HepG2 (cell line): ENCODE results near the gene CBLC. TPM values are rescaled to one million over a fixed set of nuclear protein-coding genes. Genes with fewer than 3 reads are reported as not detected.

Experiments
- ARID3A ChIP-seq: IDR thresholded peaks from 2 replicates; pipeline ENCODE4 v1.6.1; 2012; ENCODE audit warnings: low read depth, low read length, improper control_type of control experiment
- CSRNP2 ChIP-seq: sonication (generic); formaldehyde crosslinking; conservative IDR thresholded peaks from 2 replicates; pipeline ENCODE4 v1.8.0; 2022; ENCODE audit warnings: low read depth, missing genetic modification reagents
- GABPB1 ChIP-seq: IDR thresholded peaks from 2 replicates; pipeline ENCODE4 v1.6.1; 2016; ENCODE audit warnings: mild to moderate bottlenecking, missing genetic modification reagents, moderate library complexity, missing compliant biosample characterization
- GRHL1 ChIP-seq: sonication (generic); formaldehyde crosslinking; conservative IDR thresholded peaks from 2 replicates; pipeline ENCODE4 v1.8.0; 2022; ENCODE audit warnings: missing genetic modification reagents
- HCFC1 ChIP-seq: fragments of 150-350 bp; IDR thresholded peaks from 2 replicates; pipeline ENCODE4 v1.6.1; 2014; ENCODE audit warnings: low read depth, low read length
- ISX ChIP-seq: sonication (generic); formaldehyde crosslinking; conservative IDR thresholded peaks from 2 replicates; pipeline ENCODE4 v1.5.0; 2020; ENCODE audit warnings: missing genetic modification reagents
- KMT2A ChIP-seq: sonication (generic); formaldehyde crosslinking; IDR thresholded peaks from 2 replicates; pipeline ENCODE4 v1.4.0; 2020; ENCODE audit warnings: missing genetic modification reagents
- RELA ChIP-seq: sonication (generic); formaldehyde crosslinking; IDR thresholded peaks from 2 replicates; pipeline ENCODE4 v1.4.0; 2020; ENCODE audit warnings: missing genetic modification reagents
- RXRB ChIP-seq: IDR thresholded peaks from 2 replicates; pipeline ENCODE4 v1.6.1; 2016; ENCODE audit warnings: borderline replicate concordance, missing genetic modification reagents, missing compliant biosample characterization
- THAP7 ChIP-seq: sonication (generic); formaldehyde crosslinking; IDR thresholded peaks from 2 replicates; pipeline ENCODE4 v1.8.1; 2023; ENCODE audit warnings: mild to moderate bottlenecking, missing genetic modification reagents
- ZNF264 ChIP-seq: sonication (generic); formaldehyde crosslinking; IDR thresholded peaks from 2 replicates; pipeline ENCODE4 v1.4.0; 2020; ENCODE audit warnings: missing genetic modification reagents
- ZNF276 ChIP-seq: sonication (generic); formaldehyde crosslinking; IDR thresholded peaks from 2 replicates; pipeline ENCODE4 v1.4.0; 2020; ENCODE audit warnings: mild to moderate bottlenecking, low read depth, missing genetic modification reagents
- ZNF296 ChIP-seq: sonication (generic); formaldehyde crosslinking; conservative IDR thresholded peaks from 2 replicates; pipeline ENCODE4 v1.5.0; 2020; ENCODE audit warnings: mild to moderate bottlenecking, missing genetic modification reagents
- ZNF580 ChIP-seq: IDR thresholded peaks from 2 replicates; pipeline ENCODE4 v1.6.1; 2016; ENCODE audit warnings: low read depth, borderline replicate concordance
- ZNF616 ChIP-seq: sonication (generic); formaldehyde crosslinking; IDR thresholded peaks from 2 replicates; pipeline ENCODE4 v1.5.0; 2020; ENCODE audit warnings: low read depth, mild to moderate bottlenecking, missing genetic modification reagents
- ZNF639 ChIP-seq: conservative IDR thresholded peaks from 2 replicates; pipeline ENCODE4 v1.6.1; 2018; ENCODE audit warnings: missing genetic modification reagents
- ZNF816 ChIP-seq: sonication (generic); formaldehyde crosslinking; IDR thresholded peaks from 2 replicates; pipeline ENCODE4 v1.8.0; 2022; ENCODE audit warnings: missing genetic modification reagents, mild to moderate bottlenecking, borderline replicate concordance
- ZSCAN25 ChIP-seq: sonication (generic); formaldehyde crosslinking; IDR thresholded peaks from 2 replicates; pipeline ENCODE4 v1.8.0; 2022; ENCODE audit warnings: mild to moderate bottlenecking, missing genetic modification reagents
- polyA plus RNA-seq, 8 experiments: library from polyadenylated mRNA; depleted of rRNA in 3 of 8; stranded (reverse) in 7 of 8; unstranded in 1 of 8; fragments of >200 nt; fragmentation: Illumina TruSeq in 4 of 8; extraction: Trizol in 4 of 8; gene quantifications; 2 replicates each; pipeline versions ENCODE4 v1.2.1 to v1.2.3, GENCODE V29; 2011 to 2016; ENCODE audit warnings: low read depth in 4 of 8, missing spikeins in 1 of 8, mixed read lengths in 1 of 8; ENCODE audit not compliant: insufficient read depth in 1 of 8
- total RNA-seq, 5 experiments: library from RNA; depleted of rRNA; stranded (reverse); fragments of >200 nt; fragmentation: Illumina TruSeq; extraction: Trizol; gene quantifications; 2 replicates each; pipeline ENCODE4 v1.2.3, GENCODE V29; 2016; ENCODE audit warnings: low read depth in 1 of 5

Gene CBLC
- total and polyA plus RNA-seq, 2 of the 13 experiments (the other 11 are each of a cell fraction or from before 2014, with no cell fraction given): 1.8 to 2.6 TPM

GRCh38 chr19:44845612-44846454, 68.1 kb downstream of the CBLC start, which contains the start of gene NECTIN2 (continued):
- TF ChIP-seq RELA (no peak), KMT2A (CRISPR knock-in tag) (no peak), ZNF639 (CRISPR knock-in tag) (no peak), ZNF616 (peak; percentile 28; the same call in 1 of the 2 replicates), ZSCAN25 (CRISPR knock-in tag) (no peak), CSRNP2 (CRISPR knock-in tag) (no peak), ZNF580 (CRISPR knock-in tag) (no peak; the same call in 1 of the 2 replicates), THAP7 (CRISPR knock-in tag) (no peak), ZNF264 (CRISPR knock-in tag) (no peak), GRHL1 (CRISPR knock-in tag) (no peak), ZNF276 (CRISPR knock-in tag) (no peak), ZNF296 (CRISPR knock-in tag) (no peak), ISX (CRISPR knock-in tag) (no peak), HCFC1 (no peak), ZNF816 (no peak), ARID3A (peak; percentile 37; the same call in 1 of the 2 replicates), RXRB (CRISPR knock-in tag) (0 out of 2 replicates have a peak, but pooled peaks have one; percentile 39), GABPB1 (CRISPR knock-in tag) (peak; percentile 62)
